ENCODE measurements around the gene NANS.

Gene NANS

DNA sequence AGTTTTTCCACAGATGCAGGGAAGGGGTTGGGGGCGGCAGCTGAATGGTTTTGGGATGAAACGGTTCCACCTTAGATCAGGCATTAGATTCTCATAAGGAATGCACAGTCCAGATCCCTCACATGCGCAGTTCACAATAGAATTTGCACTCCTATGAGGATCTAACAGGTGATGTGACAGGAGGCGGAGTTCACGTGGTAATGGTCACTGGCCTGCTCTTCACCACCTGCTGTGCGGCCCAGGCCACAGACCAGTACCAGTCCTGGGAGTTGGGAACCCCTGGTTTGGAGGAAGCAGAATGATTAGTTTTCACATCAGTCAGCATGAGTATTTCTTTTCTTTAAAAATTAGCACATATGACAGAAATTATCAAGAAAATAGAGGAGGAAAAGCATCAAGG lies 47.1 kb upstream of the NANS start:
- H3K4me3 ChIP-seq (replicated peaks; ENCODE audit: insufficient read depth, low read length), result no peak overlapping the region
- DNase-seq (ENCODE audit: low read depth in 1 of 2, low spot score in 1 of 2), result no peak
- no peaks in the 10 kb centered on the region for H3K27me3 ChIP-seq (ENCODE audit: insufficient read depth, poor library complexity, severe bottlenecking)
- TF ChIP-seq, protein P1, sequence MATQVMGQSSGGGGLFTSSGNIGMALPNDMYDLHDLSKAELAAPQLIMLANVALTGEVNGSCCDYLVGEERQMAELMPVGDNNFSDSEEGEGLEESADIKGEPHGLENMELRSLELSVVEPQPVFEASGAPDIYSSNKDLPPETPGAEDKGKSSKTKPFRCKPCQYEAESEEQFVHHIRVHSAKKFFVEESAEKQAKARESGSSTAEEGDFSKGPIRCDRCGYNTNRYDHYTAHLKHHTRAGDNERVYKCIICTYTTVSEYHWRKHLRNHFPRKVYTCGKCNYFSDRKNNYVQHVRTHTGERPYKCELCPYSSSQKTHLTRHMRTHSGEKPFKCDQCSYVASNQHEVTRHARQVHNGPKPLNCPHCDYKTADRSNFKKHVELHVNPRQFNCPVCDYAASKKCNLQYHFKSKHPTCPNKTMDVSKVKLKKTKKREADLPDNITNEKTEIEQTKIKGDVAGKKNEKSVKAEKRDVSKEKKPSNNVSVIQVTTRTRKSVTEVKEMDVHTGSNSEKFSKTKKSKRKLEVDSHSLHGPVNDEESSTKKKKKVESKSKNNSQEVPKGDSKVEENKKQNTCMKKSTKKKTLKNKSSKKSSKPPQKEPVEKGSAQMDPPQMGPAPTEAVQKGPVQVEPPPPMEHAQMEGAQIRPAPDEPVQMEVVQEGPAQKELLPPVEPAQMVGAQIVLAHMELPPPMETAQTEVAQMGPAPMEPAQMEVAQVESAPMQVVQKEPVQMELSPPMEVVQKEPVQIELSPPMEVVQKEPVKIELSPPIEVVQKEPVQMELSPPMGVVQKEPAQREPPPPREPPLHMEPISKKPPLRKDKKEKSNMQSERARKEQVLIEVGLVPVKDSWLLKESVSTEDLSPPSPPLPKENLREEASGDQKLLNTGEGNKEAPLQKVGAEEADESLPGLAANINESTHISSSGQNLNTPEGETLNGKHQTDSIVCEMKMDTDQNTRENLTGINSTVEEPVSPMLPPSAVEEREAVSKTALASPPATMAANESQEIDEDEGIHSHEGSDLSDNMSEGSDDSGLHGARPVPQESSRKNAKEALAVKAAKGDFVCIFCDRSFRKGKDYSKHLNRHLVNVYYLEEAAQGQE (IDR thresholded peaks at IDR 0.05; ENCODE audit: insufficient replicate concordance, low read depth), result no peak
- TF ChIP-seq, protein P2, sequence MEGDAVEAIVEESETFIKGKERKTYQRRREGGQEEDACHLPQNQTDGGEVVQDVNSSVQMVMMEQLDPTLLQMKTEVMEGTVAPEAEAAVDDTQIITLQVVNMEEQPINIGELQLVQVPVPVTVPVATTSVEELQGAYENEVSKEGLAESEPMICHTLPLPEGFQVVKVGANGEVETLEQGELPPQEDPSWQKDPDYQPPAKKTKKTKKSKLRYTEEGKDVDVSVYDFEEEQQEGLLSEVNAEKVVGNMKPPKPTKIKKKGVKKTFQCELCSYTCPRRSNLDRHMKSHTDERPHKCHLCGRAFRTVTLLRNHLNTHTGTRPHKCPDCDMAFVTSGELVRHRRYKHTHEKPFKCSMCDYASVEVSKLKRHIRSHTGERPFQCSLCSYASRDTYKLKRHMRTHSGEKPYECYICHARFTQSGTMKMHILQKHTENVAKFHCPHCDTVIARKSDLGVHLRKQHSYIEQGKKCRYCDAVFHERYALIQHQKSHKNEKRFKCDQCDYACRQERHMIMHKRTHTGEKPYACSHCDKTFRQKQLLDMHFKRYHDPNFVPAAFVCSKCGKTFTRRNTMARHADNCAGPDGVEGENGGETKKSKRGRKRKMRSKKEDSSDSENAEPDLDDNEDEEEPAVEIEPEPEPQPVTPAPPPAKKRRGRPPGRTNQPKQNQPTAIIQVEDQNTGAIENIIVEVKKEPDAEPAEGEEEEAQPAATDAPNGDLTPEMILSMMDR (IDR thresholded peaks at IDR 0.05; ENCODE audit: insufficient read depth, low read length), result no peak
- TF ChIP-seq GABPA (IDR thresholded peaks at IDR 0.05; ENCODE audit: low read depth), result no peak
- TF ChIP-seq SPI1 (IDR thresholded peaks at IDR 0.05; ENCODE audit: borderline replicate concordance, low read depth), result no peak
- TF ChIP-seq POLR2AphosphoS5 (IDR thresholded peaks at IDR 0.05; ENCODE audit: low read depth), result no peak
- no peak overlapping the region for H3K27ac ChIP-seq (replicated peaks)

DNA sequence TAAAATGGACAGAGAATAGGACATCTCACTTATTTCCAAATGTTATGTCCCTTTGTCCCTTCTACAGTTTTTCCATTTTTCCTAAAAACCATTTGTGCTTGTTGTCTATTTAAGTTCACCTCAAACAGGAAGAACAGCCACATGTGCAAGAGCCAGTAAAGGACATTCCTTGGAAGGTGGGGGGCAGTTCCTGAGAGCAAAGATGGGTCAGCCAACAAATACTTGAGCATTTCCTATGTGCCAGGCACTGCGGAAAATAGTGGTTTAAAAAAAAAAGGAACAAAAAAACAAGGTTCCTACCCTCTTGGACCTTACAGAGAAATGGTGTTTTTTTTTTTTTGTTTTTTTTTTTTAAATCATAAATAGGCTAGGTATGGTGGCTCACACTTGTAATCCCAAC lies 46.6 kb upstream of the NANS start:
- TF ChIP-seq, protein P1 (IDR thresholded peaks at IDR 0.05; ENCODE audit: insufficient replicate concordance, low read depth), result no peak
- TF ChIP-seq, protein P2 (IDR thresholded peaks at IDR 0.05; ENCODE audit: insufficient read depth, low read length), result no peak
- no peak for TF ChIP-seq GABPA (IDR thresholded peaks at IDR 0.05; ENCODE audit: low read depth)
- no peak for TF ChIP-seq POLR2AphosphoS5 (IDR thresholded peaks at IDR 0.05; ENCODE audit: low read depth)
- TF ChIP-seq SPI1 (IDR thresholded peaks at IDR 0.05; ENCODE audit: borderline replicate concordance, low read depth), result no peak

DNA sequence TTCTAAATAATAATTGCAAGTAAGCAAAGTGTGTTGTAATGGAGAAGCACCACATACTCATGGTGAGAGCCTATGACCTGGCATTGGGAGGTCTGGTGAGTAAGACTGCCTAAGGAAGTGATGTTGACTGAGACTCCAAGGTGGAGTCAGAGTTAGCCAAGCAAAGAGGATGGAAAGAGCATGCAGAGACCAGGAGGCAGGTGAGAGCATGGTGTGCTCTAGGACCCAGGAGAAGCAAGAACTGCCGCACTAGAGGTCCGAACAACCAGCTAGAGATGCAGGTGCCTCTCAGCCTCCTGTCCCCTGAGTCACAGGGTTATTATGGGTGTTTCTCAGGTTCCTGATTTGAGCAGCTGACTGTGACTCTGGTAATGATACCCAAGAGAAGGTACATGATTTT lies 46.1 kb upstream of the NANS start:
- TF ChIP-seq, protein P2 (IDR thresholded peaks at IDR 0.05; ENCODE audit: insufficient read depth, low read length), result no peak
- TF ChIP-seq, protein P1 (IDR thresholded peaks at IDR 0.05; ENCODE audit: insufficient replicate concordance, low read depth), result no peak
- no peak for TF ChIP-seq GABPA (IDR thresholded peaks at IDR 0.05; ENCODE audit: low read depth)
- TF ChIP-seq SPI1 (IDR thresholded peaks at IDR 0.05; ENCODE audit: borderline replicate concordance, low read depth), result no peak
- TF ChIP-seq POLR2AphosphoS5 (IDR thresholded peaks at IDR 0.05; ENCODE audit: low read depth), result no peak
- H3K27ac ChIP-seq (replicated peaks), result no peak overlapping the region
- no peaks in the 10 kb centered on the region for H3K27me3 ChIP-seq (ENCODE audit: insufficient read depth, poor library complexity, severe bottlenecking)
- H3K4me3 ChIP-seq (replicated peaks; ENCODE audit: insufficient read depth, low read length), result no peak overlapping the region
- DNase-seq (ENCODE audit: low read depth in 1 of 2, low spot score in 1 of 2), result no peak

More for the DNA sequence above, 46.6 kb upstream of the NANS start:
- Histone ChIP-seq H3K27me3 (ENCODE audit: insufficient read depth, poor library complexity, severe bottlenecking) (no peaks in the 10 kb centered on the region), H3K4me3 (replicated peaks; ENCODE audit: insufficient read depth, low read length) (no peak overlapping the region), H3K27ac (replicated peaks) (no peak overlapping the region)
- DNase-seq (ENCODE audit: low read depth in 1 of 2, low spot score in 1 of 2), result no peak

Data from HL-60 (cell line).